Measurements from ENCODE around the gene NFATC1.

DNA sequence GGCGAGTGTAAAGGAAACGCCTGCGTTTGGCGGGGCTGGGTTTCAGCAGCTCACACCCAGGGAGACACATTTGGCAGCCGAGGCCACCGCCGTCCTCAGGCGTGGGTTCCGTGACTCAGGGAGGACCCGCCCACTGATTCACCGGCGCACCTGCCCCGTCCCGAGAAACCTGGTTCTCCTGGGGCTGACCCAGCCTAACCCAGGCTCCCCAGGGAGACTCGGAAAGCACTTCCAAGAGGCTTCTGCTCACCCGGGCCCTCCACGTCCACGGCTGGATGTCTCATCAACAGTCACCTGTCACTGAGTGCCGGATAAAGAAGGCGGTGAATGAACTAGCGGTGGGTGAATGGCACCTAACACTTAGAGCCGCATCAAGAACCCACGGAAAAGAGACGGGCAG is 157.4 kb downstream of the NFATC1 start:
- TF ChIP-seq ZNF274 (IDR thresholded peaks at IDR 0.05; ENCODE audit: low read depth, low read length): no peak
- TF ChIP-seq YY1 (IDR thresholded peaks at IDR 0.05; ENCODE audit: insufficient read depth, insufficient read length): no peak
- TF ChIP-seq SUZ12 (IDR thresholded peaks at IDR 0.05; ENCODE audit: extremely low read depth, insufficient read depth, insufficient read length): no peak

Data from NT2/D1 (cell line).